ENCODE measurements around the gene GLI2. TPM values are rescaled to one million over a fixed set of nuclear protein-coding genes. Genes with fewer than 3 reads are reported as not detected.

Gene GLI2
- total RNA-seq, 3 donors from 2014 or later: 1.0 to 7.3 (median 1.3) TPM

DNA sequence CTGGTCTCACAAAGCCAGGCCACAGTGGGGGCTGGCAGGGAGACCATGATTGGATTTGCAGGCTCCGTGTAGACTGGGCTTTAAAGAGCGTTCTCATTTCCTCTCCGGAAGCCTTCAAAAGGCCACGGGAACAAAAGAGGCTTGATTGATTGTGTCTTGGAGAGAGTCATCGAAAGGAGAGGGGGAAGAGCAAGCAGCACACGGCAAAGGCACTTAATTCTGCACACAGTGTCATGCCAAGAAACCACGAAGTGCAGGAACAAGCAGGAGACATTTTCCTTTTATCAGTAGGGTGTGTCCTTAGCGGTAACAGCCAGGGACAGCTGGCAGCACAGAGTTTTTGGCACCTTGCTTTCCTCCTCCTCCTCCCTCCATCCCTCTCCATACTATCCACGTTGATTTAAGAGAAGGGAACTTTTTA is 47.7 kb downstream of the GLI2 start:
- no peaks in the 10 kb centered on the region for H3K36me3 ChIP-seq (ENCODE audit: low read depth)
- intact Hi-C loops (cut with DNase I, micrococcal nuclease): no loop called here
- DNase-seq (no peak), ATAC-seq (peak; percentile 38)
- H3K4me3 ChIP-seq: no peak overlapping the region
- TF ChIP-seq, protein P1, sequence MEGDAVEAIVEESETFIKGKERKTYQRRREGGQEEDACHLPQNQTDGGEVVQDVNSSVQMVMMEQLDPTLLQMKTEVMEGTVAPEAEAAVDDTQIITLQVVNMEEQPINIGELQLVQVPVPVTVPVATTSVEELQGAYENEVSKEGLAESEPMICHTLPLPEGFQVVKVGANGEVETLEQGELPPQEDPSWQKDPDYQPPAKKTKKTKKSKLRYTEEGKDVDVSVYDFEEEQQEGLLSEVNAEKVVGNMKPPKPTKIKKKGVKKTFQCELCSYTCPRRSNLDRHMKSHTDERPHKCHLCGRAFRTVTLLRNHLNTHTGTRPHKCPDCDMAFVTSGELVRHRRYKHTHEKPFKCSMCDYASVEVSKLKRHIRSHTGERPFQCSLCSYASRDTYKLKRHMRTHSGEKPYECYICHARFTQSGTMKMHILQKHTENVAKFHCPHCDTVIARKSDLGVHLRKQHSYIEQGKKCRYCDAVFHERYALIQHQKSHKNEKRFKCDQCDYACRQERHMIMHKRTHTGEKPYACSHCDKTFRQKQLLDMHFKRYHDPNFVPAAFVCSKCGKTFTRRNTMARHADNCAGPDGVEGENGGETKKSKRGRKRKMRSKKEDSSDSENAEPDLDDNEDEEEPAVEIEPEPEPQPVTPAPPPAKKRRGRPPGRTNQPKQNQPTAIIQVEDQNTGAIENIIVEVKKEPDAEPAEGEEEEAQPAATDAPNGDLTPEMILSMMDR (IDR thresholded peaks at IDR 0.05): no peak
- H3K9me3 ChIP-seq: no peaks in the 10 kb centered on the region
- no peaks in the 10 kb centered on the region for H3K4me1 ChIP-seq (ENCODE audit: low read depth)

DNA sequence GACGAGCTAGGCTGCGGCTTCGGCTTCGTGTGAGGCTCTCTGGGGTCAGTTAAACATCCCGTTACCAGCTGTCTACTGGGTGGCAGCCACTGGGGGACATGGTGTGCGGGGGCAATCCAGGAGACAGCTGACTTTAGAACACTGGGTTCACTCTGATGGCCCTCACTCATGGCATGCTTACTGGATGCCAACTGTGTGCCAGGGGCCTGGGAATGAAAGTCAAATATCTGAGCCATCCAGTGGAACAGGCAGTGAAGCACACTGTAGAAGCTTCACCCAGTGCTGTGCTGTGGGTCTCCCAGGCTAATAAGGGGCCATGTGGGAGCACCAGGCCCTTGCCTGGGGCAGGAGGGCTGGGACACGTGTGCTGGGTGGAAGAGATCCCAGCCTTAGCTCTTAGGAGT is 48.3 kb downstream of the GLI2 start:
- ATAC-seq (no peak), DNase-seq (no peak)
- TF ChIP-seq, protein P1 (IDR thresholded peaks at IDR 0.05): no peak
- intact Hi-C loops (cut with DNase I, micrococcal nuclease): no loop called here
- H3K4me3 ChIP-seq: no peak overlapping the region
- no peaks in the 10 kb centered on the region for H3K4me1 ChIP-seq (ENCODE audit: low read depth)
- H3K9me3 ChIP-seq: no peaks in the 10 kb centered on the region
- H3K36me3 ChIP-seq (ENCODE audit: low read depth): no peaks in the 10 kb centered on the region

Data from mucosa of descending colon (tissue), 3 donors.